ENCODE data around the gene C19orf85. TPM values are rescaled to one million over a fixed set of nuclear protein-coding genes. Genes with fewer than 3 reads are reported as not detected.
"Not testable (repeated sequence)": the region's sequence is repeated elsewhere in the genome, so short reads cannot be mapped to it uniquely, and the experiment has no call there.

The C19orf85 gene
- total and polyA plus RNA-seq, 7 donors = 0.07 TPM; not detected in 6

- no peak for DNase-seq
- intact Hi-C loops (cut with DNase I) = loop anchor here (10.0 kb wide), 1 partner anchor 214 kb away; the partner anchor contains the start of genes BRSK1 and HSPBP1
- H3K36me3 ChIP-seq = peaks cover 11 to 39% (median 24%) of the 10 kb centered on the region in 4 donors
- no peaks in the 10 kb centered on the region for H3K27me3 ChIP-seq
- 30 to 54% methylated on average over 2 of the region's 2 CpGs for WGBS, 2 donors
- no peaks in the 10 kb centered on the region for H3K9me3 ChIP-seq
- TF ChIP-seq POLR2A (IDR thresholded peaks at IDR 0.05) (no peak), POLR2AphosphoS5 (IDR thresholded peaks at IDR 0.05) (no peak)
- no peak overlapping the region for H3K4me3 ChIP-seq
- H3K4me1 ChIP-seq = peaks cover 0 to 23% (median 17%) of the 10 kb centered on the region in 4 donors
- H3K27ac ChIP-seq = peak overlapping the region in 1 of 4 donors; percentile 53
Observed at GRCh38 chr19:55498246-55498840, 33.8 kb upstream of the C19orf85 start.

GRCh38 chr19:55497763-55498162 is 33.2 kb upstream of the C19orf85 start:
- WGBS, 2 donors = 87 to 90% methylated on average over 13 of the region's 13 CpGs
- TF ChIP-seq EP300 (IDR thresholded peaks at IDR 0.05) (no peak), CTCF (IDR thresholded peaks at IDR 0.05) (no peak), POLR2AphosphoS5 (IDR thresholded peaks at IDR 0.05) (no peak), POLR2A (IDR thresholded peaks at IDR 0.05) (no peak)
- intact Hi-C loops (cut with DNase I) = loop anchor here (10.0 kb wide), 1 partner anchor 213 kb away; the partner anchor contains the start of genes BRSK1 and HSPBP1

GRCh38 chr19:55496820-55497219 is 32.3 kb upstream of the C19orf85 start:
- peaks cover 0 to 36% (median 30%) of the 10 kb centered on the region in 4 donors for H3K4me1 ChIP-seq
- not testable (repeated sequence) for H3K27ac ChIP-seq, DNase-seq, H3K27me3 ChIP-seq, H3K9me3 ChIP-seq, H3K4me3 ChIP-seq
- intact Hi-C loops (cut with DNase I) = loop anchor here (10.0 kb wide), 1 partner anchor 212 kb away; the partner anchor contains the start of genes BRSK1 and HSPBP1
- WGBS, 2 donors = 77 to 81% methylated on average over 10 of the region's 10 CpGs
- peaks cover 11 to 35% (median 23%) of the 10 kb centered on the region in 4 donors for H3K36me3 ChIP-seq

More at GRCh38 chr19:55497763-55498162, 33.2 kb upstream of the C19orf85 start:
- Histone ChIP-seq H3K27me3 (no peaks in the 10 kb centered on the region), H3K4me1 (peaks cover 0 to 27% (median 21%) of the 10 kb centered on the region in 4 donors), H3K27ac (peak overlapping the region in 1 of 4 donors; percentile 53), H3K4me3 (no peak overlapping the region), H3K9me3 (no peaks in the 10 kb centered on the region), H3K36me3 (peaks cover 11 to 39% (median 24%) of the 10 kb centered on the region in 4 donors)
- no peak for DNase-seq

GRCh38 chr19:55495646-55496349 is 31.2 kb upstream of the C19orf85 start:
- no peak for TF ChIP-seq POLR2A (IDR thresholded peaks at IDR 0.05)
- no peak for TF ChIP-seq CTCF (IDR thresholded peaks at IDR 0.05)
- TF ChIP-seq POLR2AphosphoS5 (IDR thresholded peaks at IDR 0.05) = no peak
- TF ChIP-seq EP300 (IDR thresholded peaks at IDR 0.05) = no peak

GRCh38 chr19:55494172-55494761 is 29.7 kb upstream of the C19orf85 start:
- Histone ChIP-seq H3K27ac (peak overlapping the region; percentile 69 to 99 (median 94)), H3K4me3 (peak overlapping the region in 3 of 4 donors; percentile 25 to 50 (median 27)), H3K27me3 (no peaks in the 10 kb centered on the region), H3K36me3 (peaks cover 0 to 14% (median 5%) of the 10 kb centered on the region in 4 donors), H3K4me1 (peaks cover 0 to 62% (median 56%) of the 10 kb centered on the region in 4 donors), H3K9me3 (no peaks in the 10 kb centered on the region)
- TF ChIP-seq CTCF (IDR thresholded peaks at IDR 0.05) (no peak), EP300 (IDR thresholded peaks at IDR 0.05) (no peak), POLR2AphosphoS5 (IDR thresholded peaks at IDR 0.05) (peak in 3 of 4 donors; percentile 24 to 68 (median 59)), POLR2A (IDR thresholded peaks at IDR 0.05) (peak in 1 of 2 donors; percentile 20)
- intact Hi-C loops (cut with DNase I) = loop anchor here (10.0 kb wide), 1 partner anchor 209 kb away; the partner anchor contains the start of genes BRSK1 and HSPBP1
- peak; percentile 81 for DNase-seq
- WGBS, 2 donors = 36 to 44% methylated on average over 22 of the region's 22 CpGs

More at GRCh38 chr19:55495646-55496349, 31.2 kb upstream of the C19orf85 start:
- Histone ChIP-seq H3K27me3 (no peaks in the 10 kb centered on the region), H3K4me1 (peaks cover 0 to 47% (median 40%) of the 10 kb centered on the region in 4 donors), H3K36me3 (peaks cover 2 to 25% (median 15%) of the 10 kb centered on the region in 4 donors), H3K27ac (no peak overlapping the region), H3K9me3 (no peaks in the 10 kb centered on the region), H3K4me3 (no peak overlapping the region)
- WGBS, 2 donors = 73 to 85% methylated on average over 11 of the region's 11 CpGs
- DNase-seq = no peak
- intact Hi-C loops (cut with DNase I) = loop anchor here (10.0 kb wide), 1 partner anchor 211 kb away; the partner anchor contains the start of genes BRSK1 and HSPBP1
